RWPE1 (cell line): ENCODE data around the gene MED29.
A peak's percentile ranks its signal among the peaks of the same experiment; 100 is the strongest.

ENCODE experiments used
- CTCF ChIA-PET: fragments of 350-600 bp; sonication (Branson Sonifier 250); formaldehyde crosslinking; extraction: SDS; loops from one replicate; lab custom pipeline; 2021; lab: Yijun Ruan, JAX
- POLR2A ChIA-PET: fragments of 400-600 bp; formaldehyde crosslinking; extraction: SDS; loops from one replicate; lab custom pipeline; 2020; ENCODE audit warnings: antibody characterized with exemption; ENCODE audit not compliant: low non-redundant PET; lab: Yijun Ruan, JAX
- DNase-seq: peaks from one replicate; pipeline ENCODE4 v3.0.0; 2012; ENCODE audit warnings: low spot score
- H3K27ac ChIP-seq: fragments of 450-650 bp; 2 replicates; pipeline ENCODE4 v1.5.1; 2017
- CTCF ChIP-seq: fragments of 450-650 bp; conservative IDR thresholded peaks from 2 replicates; pipeline ENCODE4 v1.5.1; 2017; ENCODE audit warnings: low read depth, mild to moderate bottlenecking

The MED29 gene

GRCh38 chr19:39397360-39398296, 6.5 kb downstream of the MED29 start:
- CTCF ChIA-PET: interaction anchor here (0.5 to 3.4 kb wide), 15 partner anchors 9 to 1321 kb away, joined by 3 to 55 read pairs (median 5); partner anchors contain the start of genes PLEKHG2, RPS16 and TIMM50
- H3K27ac ChIP-seq: peak overlapping the region; percentile 100
- DNase-seq: peak; percentile 76
- POLR2A ChIA-PET: interaction anchor here (0.8 to 1.7 kb wide), 7 partner anchors 9 to 38 kb away, joined by 3 to 13 read pairs (median 6); partner anchors contain the start of genes RPS16 and ZFP36
- TF ChIP-seq CTCF: peak; percentile 95

- peak overlapping the region; percentile 100 for H3K27ac ChIP-seq
- POLR2A ChIA-PET: interaction anchor here (0.8 to 1.7 kb wide), 6 partner anchors 8 to 37 kb away, joined by 3 to 13 read pairs (median 6); partner anchors contain the start of genes RPS16 and ZFP36
- CTCF ChIA-PET: interaction anchor here (0.5 to 3.4 kb wide), 13 partner anchors 8 to 798 kb away, joined by 3 to 55 read pairs (median 5); partner anchors contain the start of genes PLEKHG2, RPS16 and TIMM50
- no peak for TF ChIP-seq CTCF
- peak; percentile 84 for DNase-seq
Measured at GRCh38 chr19:39398297-39398864, 7.2 kb downstream of the MED29 start.

- DNase-seq: no peak
- POLR2A ChIA-PET: no interaction called here
- no peak for TF ChIP-seq CTCF
- CTCF ChIA-PET: no interaction called here
- H3K27ac ChIP-seq: peak overlapping the region; percentile 100
Measured at GRCh38 chr19:39399668-39400050, 8.5 kb downstream of the MED29 start.

GRCh38 chr19:39400061-39400460, 8.9 kb downstream of the MED29 start:
- ChIA-PET POLR2A (no interaction called here), CTCF (interaction anchor here (0.5 kb wide), 1 partner anchor 414 kb away, joined by 3 read pairs; no protein-coding TSS in a partner anchor)
- TF ChIP-seq CTCF: no peak
- DNase-seq: no peak
- peak overlapping the region; percentile 100 for H3K27ac ChIP-seq

- ChIA-PET POLR2A (interaction anchor here (0.7 to 2.0 kb wide), 2 partner anchors 11 to 59 kb away, joined by 3 to 10 read pairs; partner anchors contain the start of genes PLEKHG2 and SAMD4B), CTCF (interaction anchor here (1.5 kb wide), 1 partner anchor 11 kb away, joined by 5 read pairs; the partner anchor contains the start of gene PLEKHG2)
- DNase-seq: no peak
- H3K27ac ChIP-seq: peak overlapping the region; percentile 100
- TF ChIP-seq CTCF: no peak
Measured at GRCh38 chr19:39401070-39401548, 9.9 kb downstream of the MED29 start.
